Hepatocyte (in vitro differentiated cells): ENCODE data around the gene APOL4. TPM values are rescaled to one million over a fixed set of nuclear protein-coding genes. Genes with fewer than 3 reads are reported as not detected.

Source experiments
- DNase-seq: peaks from one replicate; pipeline ENCODE4 v3.0.0-alpha.2; 2016; ENCODE audit warnings: low spot score
- H2AFZ ChIP-seq: fragments of 200-600 bp; sonication (generic); 2 replicates; pipeline ENCODE4 v1.6.0; 2016; ENCODE audit warnings: antibody characterized with exemption, mild to moderate bottlenecking
- H3K27ac ChIP-seq: fragments of 200-600 bp; sonication (generic); 2 replicates; pipeline ENCODE4 v1.5.1; 2016; ENCODE audit warnings: mild to moderate bottlenecking
- H3K27me3 ChIP-seq: fragments of 200-600 bp; sonication (generic); 2 replicates; pipeline ENCODE4 v1.6.1; 2016
- H3K36me3 ChIP-seq: fragments of 200-600 bp; sonication (generic); replicated peaks from 2 replicates; pipeline ENCODE4 v1.5.1; 2016; ENCODE audit warnings: low read depth; ENCODE audit not compliant: insufficient read depth
- H3K4me1 ChIP-seq: fragments of 200-600 bp; sonication (generic); 2 replicates; pipeline ENCODE4 v1.5.1; 2016; ENCODE audit warnings: mild to moderate bottlenecking, moderate library complexity; ENCODE audit not compliant: insufficient read depth
- H3K4me2 ChIP-seq: fragments of 200-600 bp; sonication (generic); 2 replicates; pipeline ENCODE4 v1.6.0; 2016
- H3K4me3 ChIP-seq: fragments of 200-600 bp; sonication (generic); 2 replicates; pipeline ENCODE4 v1.5.1; 2016; ENCODE audit warnings: mild to moderate bottlenecking
- H3K79me2 ChIP-seq: fragments of 200-600 bp; sonication (generic); 2 replicates; pipeline ENCODE4 v1.6.0; 2017; ENCODE audit warnings: mild to moderate bottlenecking
- H3K9me2 ChIP-seq: fragments of 200-600 bp; sonication (generic); replicated peaks from 2 replicates; pipeline ENCODE4 v1.6.0; 2017; ENCODE audit warnings: mild to moderate bottlenecking; ENCODE audit not compliant: insufficient read depth
- H3K9me3 ChIP-seq: fragments of 200-600 bp; sonication (generic); 2 replicates; pipeline ENCODE4 v1.5.1; 2016; ENCODE audit warnings: low read depth, mild to moderate bottlenecking
- H4K20me1 ChIP-seq: fragments of 200-600 bp; sonication (generic); 2 replicates; pipeline ENCODE4 v1.6.0; 2016; ENCODE audit warnings: mild to moderate bottlenecking; ENCODE audit not compliant: insufficient read depth, poor library complexity, severe bottlenecking
- EZH2 ChIP-seq: fragments of 200-600 bp; sonication (generic); IDR thresholded peaks from 2 replicates; pipeline ENCODE4 v1.6.1; 2016; ENCODE audit warnings: antibody characterized with exemption, mild to moderate bottlenecking, borderline replicate concordance
- EZH2phosphoT487 ChIP-seq: fragments of 200-600 bp; sonication (generic); IDR thresholded peaks from one replicate; pipeline ENCODE4 v1.6.1; 2018; ENCODE audit warnings: antibody characterized with exemption, mild to moderate bottlenecking, low read depth, moderate library complexity; ENCODE audit not compliant: unreplicated experiment, severe bottlenecking
- WGBS: methylation state at CpG from one replicate; pipeline ENCODE4 v1.1.6; 2016; ENCODE audit warnings: low lambda C conversion rate; ENCODE audit errors: missing lambda C conversion rate; 5-methylcytosine and 5-hydroxymethylcytosine counted together
- polyA plus RNA-seq: library from polyadenylated mRNA; unstranded; fragments of >200 nt; fragmentation: Nextera tagmentation; extraction: Ambion mirVana; gene quantifications from 2 replicates; pipeline ENCODE4 v1.2.1, GENCODE V29; 2016
- total RNA-seq: library from RNA; depleted of rRNA; stranded (reverse); fragments of >200 nt; gene quantifications from 2 replicates; pipeline ENCODE4 v1.2.3, GENCODE V29; 2014
- TF ChIP-seq, protein P1 (sequence below): fragments of 200-600 bp; sonication (generic); IDR thresholded peaks from 2 replicates; pipeline ENCODE4 v1.5.1; 2016; ENCODE audit warnings: antibody characterized with exemption, mild to moderate bottlenecking; ENCODE audit not compliant: poor library complexity

The APOL4 gene
- total and polyA plus RNA-seq, 2 experiments from 2014 or later: 0.97 to 2.8 TPM

DNA sequence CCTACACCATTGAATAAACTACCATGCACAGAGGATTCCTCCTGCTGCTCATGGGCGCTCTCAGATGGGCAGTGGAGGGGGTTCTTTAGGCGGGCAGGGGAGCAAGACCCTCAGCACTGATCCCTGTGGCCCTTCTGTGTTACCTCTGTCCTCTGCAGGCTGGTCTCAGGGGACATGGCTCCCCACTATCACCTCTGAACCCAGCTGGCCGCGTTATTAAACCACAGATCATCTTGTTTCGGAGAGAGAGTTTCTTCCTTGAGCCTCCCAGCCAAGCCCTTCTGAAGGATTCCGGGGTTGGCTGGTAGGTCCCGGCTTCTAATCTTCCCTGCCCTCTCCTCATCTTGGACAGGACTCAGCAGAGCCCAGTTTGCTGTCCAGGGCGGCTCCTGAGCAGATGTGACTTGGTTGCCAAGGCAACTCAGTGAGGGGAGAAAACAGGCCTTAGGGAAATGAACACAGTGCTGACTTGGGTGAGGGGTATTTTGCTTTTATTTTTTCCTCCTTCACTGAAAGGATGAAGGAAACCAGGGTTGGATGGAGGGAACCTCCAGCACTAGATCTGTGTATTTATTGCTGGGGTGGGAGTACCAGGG, 54.3 kb downstream of the APOL4 start:
- H3K4me3 ChIP-seq: no peak overlapping the region
- 90% methylated on average over 8 of the region's 8 CpGs for WGBS
- no peak overlapping the region for H3K4me2 ChIP-seq
- TF ChIP-seq EZH2: no peak
- TF ChIP-seq EZH2phosphoT487: no peak
- TF ChIP-seq, protein P1, sequence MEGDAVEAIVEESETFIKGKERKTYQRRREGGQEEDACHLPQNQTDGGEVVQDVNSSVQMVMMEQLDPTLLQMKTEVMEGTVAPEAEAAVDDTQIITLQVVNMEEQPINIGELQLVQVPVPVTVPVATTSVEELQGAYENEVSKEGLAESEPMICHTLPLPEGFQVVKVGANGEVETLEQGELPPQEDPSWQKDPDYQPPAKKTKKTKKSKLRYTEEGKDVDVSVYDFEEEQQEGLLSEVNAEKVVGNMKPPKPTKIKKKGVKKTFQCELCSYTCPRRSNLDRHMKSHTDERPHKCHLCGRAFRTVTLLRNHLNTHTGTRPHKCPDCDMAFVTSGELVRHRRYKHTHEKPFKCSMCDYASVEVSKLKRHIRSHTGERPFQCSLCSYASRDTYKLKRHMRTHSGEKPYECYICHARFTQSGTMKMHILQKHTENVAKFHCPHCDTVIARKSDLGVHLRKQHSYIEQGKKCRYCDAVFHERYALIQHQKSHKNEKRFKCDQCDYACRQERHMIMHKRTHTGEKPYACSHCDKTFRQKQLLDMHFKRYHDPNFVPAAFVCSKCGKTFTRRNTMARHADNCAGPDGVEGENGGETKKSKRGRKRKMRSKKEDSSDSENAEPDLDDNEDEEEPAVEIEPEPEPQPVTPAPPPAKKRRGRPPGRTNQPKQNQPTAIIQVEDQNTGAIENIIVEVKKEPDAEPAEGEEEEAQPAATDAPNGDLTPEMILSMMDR: no peak
- H3K27me3 ChIP-seq: no peaks in the 10 kb centered on the region
- H3K79me2 ChIP-seq: no peaks in the 10 kb centered on the region
- H3K9me2 ChIP-seq: no peaks in the 10 kb centered on the region
- no peaks in the 10 kb centered on the region for H4K20me1 ChIP-seq
- no peak overlapping the region for H2AFZ ChIP-seq
- H3K9me3 ChIP-seq: no peaks in the 10 kb centered on the region
- no peaks in the 10 kb centered on the region for H3K36me3 ChIP-seq
- H3K4me1 ChIP-seq: no peaks in the 10 kb centered on the region
- H3K27ac ChIP-seq: no peak overlapping the region
- DNase-seq: no peak

DNA sequence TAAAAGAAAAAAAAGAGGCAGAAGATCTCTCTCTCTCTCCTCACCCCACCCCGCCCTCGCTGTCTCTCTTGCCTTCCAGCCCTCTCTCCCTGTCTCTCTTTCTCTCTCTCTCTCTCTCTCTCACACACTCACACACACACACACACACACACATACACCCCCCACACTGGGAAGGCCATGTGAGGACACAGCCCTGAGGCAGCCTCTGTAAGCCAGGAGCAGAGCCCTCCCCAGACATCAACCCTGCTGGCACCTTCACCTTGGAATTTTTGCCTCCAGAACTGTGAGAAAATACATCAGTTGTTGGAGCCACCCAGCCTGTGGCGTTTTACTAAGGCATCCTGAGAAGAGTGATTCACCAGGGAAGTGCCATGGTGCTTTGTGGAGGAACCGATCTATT, 55.7 kb downstream of the APOL4 start:
- TF ChIP-seq, protein P1: no peak
- TF ChIP-seq EZH2phosphoT487 (no peak), EZH2 (no peak)
- Histone ChIP-seq H2AFZ (no peak overlapping the region), H3K36me3 (no peaks in the 10 kb centered on the region), H4K20me1 (no peaks in the 10 kb centered on the region), H3K27ac (no peak overlapping the region), H3K27me3 (no peaks in the 10 kb centered on the region), H3K4me1 (no peaks in the 10 kb centered on the region), H3K9me3 (no peaks in the 10 kb centered on the region), H3K4me3 (no peak overlapping the region), H3K9me2 (no peaks in the 10 kb centered on the region), H3K79me2 (no peaks in the 10 kb centered on the region), H3K4me2 (no peak overlapping the region)
- DNase-seq: no peak
- 71% methylated on average over 4 of the region's 4 CpGs for whole genome bisulfite sequencing

DNA sequence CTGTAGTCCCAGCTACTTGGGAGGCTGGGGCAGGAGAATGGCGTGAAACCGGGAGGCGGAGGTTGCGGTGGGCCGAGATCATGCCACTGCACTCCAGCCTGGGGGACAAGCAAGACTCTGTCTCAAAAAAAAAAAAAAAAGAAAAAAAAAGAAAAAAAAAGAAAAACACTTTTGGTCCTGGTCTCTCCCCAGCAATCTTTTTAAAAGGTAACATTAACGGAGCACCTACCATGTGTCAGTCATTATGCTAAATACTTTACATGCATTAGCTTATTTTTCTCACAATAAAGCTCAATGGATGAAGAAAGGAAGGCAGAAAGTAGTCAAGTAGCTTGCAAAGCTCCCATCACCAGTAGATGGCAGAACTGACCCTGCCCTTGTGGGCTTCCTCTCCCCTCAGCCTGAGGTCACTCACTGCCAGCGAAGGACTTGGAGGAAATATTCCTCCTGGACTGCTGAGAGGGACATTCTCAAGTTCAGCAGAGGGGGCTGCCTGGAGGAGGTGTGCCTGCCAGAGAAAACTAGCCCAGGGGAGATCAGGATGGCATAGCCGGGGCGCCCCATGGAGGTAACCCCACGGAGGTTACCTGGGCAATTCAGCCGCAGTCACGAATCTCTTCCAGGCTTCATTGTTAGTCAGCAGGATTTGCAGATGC, 56.6 kb downstream of the APOL4 start:
- Histone ChIP-seq H3K4me3 (no peak overlapping the region), H2AFZ (peak overlapping the region; percentile 7), H3K9me2 (no peaks in the 10 kb centered on the region), H3K4me2 (no peak overlapping the region), H4K20me1 (no peaks in the 10 kb centered on the region), H3K9me3 (no peaks in the 10 kb centered on the region), H3K4me1 (no peaks in the 10 kb centered on the region), H3K27ac (no peak overlapping the region), H3K79me2 (no peaks in the 10 kb centered on the region), H3K36me3 (no peaks in the 10 kb centered on the region), H3K27me3 (no peaks in the 10 kb centered on the region)
- WGBS: 34% methylated on average over 12 of the region's 12 CpGs
- DNase-seq: peak; percentile 82
- no peak for TF ChIP-seq EZH2phosphoT487
- TF ChIP-seq, protein P1: peak; percentile 92
